ENCODE results near the gene HDAC9.
"Not testable (repeated sequence)": the region's sequence is repeated elsewhere in the genome, so short reads cannot be mapped to it uniquely, and the experiment has no call there.

The HDAC9 gene

GRCh38 chr7:18941207-18941606, 445.7 kb downstream of the HDAC9 start:
- DNase-seq (ENCODE audit: low spot score in 2 of 2): no peak

GRCh38 chr7:18948521-18948920, 453.0 kb downstream of the HDAC9 start:
- H3K9me3 Mint-ChIP-seq: no peaks in the 10 kb centered on the region
- ATAC-seq (ENCODE audit: low read depth) (no peak), DNase-seq (ENCODE audit: low spot score in 2 of 2) (no peak)

More at GRCh38 chr7:18941207-18941606, 445.7 kb downstream of the HDAC9 start:
- Mint-ChIP-seq H3K4me1 (no peaks in the 10 kb centered on the region), H3K4me3 (no peak overlapping the region), H3K27ac (no peak overlapping the region), H3K27me3 (no peaks in the 10 kb centered on the region), H3K36me3 (peaks cover 1% of the 10 kb centered on the region), H3K9me3 (no peaks in the 10 kb centered on the region)
- no peak for ATAC-seq (ENCODE audit: low read depth)

GRCh38 chr7:18952846-18953245, 457.3 kb downstream of the HDAC9 start:
- H3K9me3 Mint-ChIP-seq: no peaks in the 10 kb centered on the region

More at GRCh38 chr7:18948521-18948920, 453.0 kb downstream of the HDAC9 start:
- no peaks in the 10 kb centered on the region for H3K4me1 Mint-ChIP-seq
- H3K27ac Mint-ChIP-seq: no peak overlapping the region
- H3K36me3 Mint-ChIP-seq: peaks cover 1% of the 10 kb centered on the region
- no peak overlapping the region for H3K4me3 Mint-ChIP-seq
- H3K27me3 Mint-ChIP-seq: no peaks in the 10 kb centered on the region

GRCh38 chr7:18958627-18959026, 463.1 kb downstream of the HDAC9 start:
- Mint-ChIP-seq H3K27ac (no peak overlapping the region), H3K4me1 (no peaks in the 10 kb centered on the region), H3K27me3 (no peaks in the 10 kb centered on the region), H3K4me3 (no peak overlapping the region), H3K36me3 (peaks cover 16% of the 10 kb centered on the region), H3K9me3 (no peaks in the 10 kb centered on the region)
- no peak for ATAC-seq (ENCODE audit: low read depth)
- DNase-seq (ENCODE audit: low spot score in 2 of 2): no peak

More at GRCh38 chr7:18952846-18953245, 457.3 kb downstream of the HDAC9 start:
- Mint-ChIP-seq H3K36me3 (peaks cover 16% of the 10 kb centered on the region), H3K27me3 (no peaks in the 10 kb centered on the region), H3K4me3 (no peak overlapping the region), H3K4me1 (no peaks in the 10 kb centered on the region), H3K27ac (no peak overlapping the region)
- no peak for ATAC-seq (ENCODE audit: low read depth)
- DNase-seq (ENCODE audit: low spot score in 2 of 2): no peak

GRCh38 chr7:18960725-18961124, 465.2 kb downstream of the HDAC9 start:
- ATAC-seq (ENCODE audit: low read depth) (no peak), DNase-seq (ENCODE audit: low spot score in 2 of 2) (no peak)
- Mint-ChIP-seq H3K4me1 (no peaks in the 10 kb centered on the region), H3K9me3 (no peaks in the 10 kb centered on the region), H3K27me3 (no peaks in the 10 kb centered on the region), H3K36me3 (peaks cover 10% of the 10 kb centered on the region), H3K4me3 (no peak overlapping the region), H3K27ac (no peak overlapping the region)

GRCh38 chr7:18962031-18962430, 466.5 kb downstream of the HDAC9 start:
- ATAC-seq (ENCODE audit: low read depth): no peak

GRCh38 chr7:18965657-18966056, 470.1 kb downstream of the HDAC9 start:
- no peak overlapping the region for H3K4me3 Mint-ChIP-seq
- H3K27me3 Mint-ChIP-seq: no peaks in the 10 kb centered on the region
- no peaks in the 10 kb centered on the region for H3K4me1 Mint-ChIP-seq
- DNase-seq (ENCODE audit: low spot score in 2 of 2): no peak
- H3K27ac Mint-ChIP-seq: no peak overlapping the region
- no peak for ATAC-seq (ENCODE audit: low read depth)
- H3K36me3 Mint-ChIP-seq: peaks cover 4% of the 10 kb centered on the region
- no peaks in the 10 kb centered on the region for H3K9me3 Mint-ChIP-seq

More at GRCh38 chr7:18962031-18962430, 466.5 kb downstream of the HDAC9 start:
- no peaks in the 10 kb centered on the region for H3K27me3 Mint-ChIP-seq
- peaks cover 2% of the 10 kb centered on the region for H3K36me3 Mint-ChIP-seq
- H3K4me3 Mint-ChIP-seq: no peak overlapping the region
- H3K9me3 Mint-ChIP-seq: no peaks in the 10 kb centered on the region
- H3K27ac Mint-ChIP-seq: no peak overlapping the region
- H3K4me1 Mint-ChIP-seq: no peaks in the 10 kb centered on the region
- DNase-seq (ENCODE audit: low spot score in 2 of 2): no peak

GRCh38 chr7:18967755-18968154, 472.2 kb downstream of the HDAC9 start:
- DNase-seq (ENCODE audit: low spot score in 2 of 2); H3K36me3 Mint-ChIP-seq; H3K9me3 Mint-ChIP-seq; ATAC-seq (ENCODE audit: low read depth); H3K27me3 Mint-ChIP-seq; H3K27ac Mint-ChIP-seq; H3K4me1 Mint-ChIP-seq; H3K4me3 Mint-ChIP-seq: not testable (repeated sequence)

GRCh38 chr7:18971839-18972238, 476.3 kb downstream of the HDAC9 start:
- Mint-ChIP-seq H3K36me3 (peaks cover 11% of the 10 kb centered on the region), H3K27ac (no peak overlapping the region), H3K4me3 (no peak overlapping the region), H3K4me1 (no peaks in the 10 kb centered on the region), H3K9me3 (no peaks in the 10 kb centered on the region), H3K27me3 (no peaks in the 10 kb centered on the region)
- DNase-seq (ENCODE audit: low spot score in 2 of 2): no peak
- ATAC-seq (ENCODE audit: low read depth): no peak

- Mint-ChIP-seq H3K9me3 (no peaks in the 10 kb centered on the region), H3K4me3 (no peak overlapping the region), H3K4me1 (no peaks in the 10 kb centered on the region)
These were observed 479.3 kb downstream of the HDAC9 start for GRCh38 chr7:18974803-18975202.

GRCh38 chr7:18975276-18975675, 479.7 kb downstream of the HDAC9 start:
- Mint-ChIP-seq H3K4me3 (no peak overlapping the region), H3K4me1 (no peaks in the 10 kb centered on the region), H3K27ac (no peak overlapping the region), H3K36me3 (peaks cover 9% of the 10 kb centered on the region), H3K27me3 (no peaks in the 10 kb centered on the region), H3K9me3 (no peaks in the 10 kb centered on the region)
- ATAC-seq (ENCODE audit: low read depth): no peak
- DNase-seq (ENCODE audit: low spot score in 2 of 2): no peak

More at GRCh38 chr7:18974803-18975202, 479.3 kb downstream of the HDAC9 start:
- DNase-seq (ENCODE audit: low spot score in 2 of 2): no peak
- no peak for ATAC-seq (ENCODE audit: low read depth)
- Mint-ChIP-seq H3K27me3 (no peaks in the 10 kb centered on the region), H3K36me3 (peaks cover 9% of the 10 kb centered on the region), H3K27ac (no peak overlapping the region)

GRCh38 chr7:18975689-18976280, 480.2 kb downstream of the HDAC9 start:
- no peak for DNase-seq (ENCODE audit: low spot score in 2 of 2)
- H3K4me1 Mint-ChIP-seq: peaks cover 3% of the 10 kb centered on the region
- ATAC-seq (ENCODE audit: low read depth): no peak
- H3K9me3 Mint-ChIP-seq: peaks cover 2% of the 10 kb centered on the region
- H3K36me3 Mint-ChIP-seq: peaks cover 12% of the 10 kb centered on the region
- H3K4me3 Mint-ChIP-seq: no peak overlapping the region
- no peaks in the 10 kb centered on the region for H3K27me3 Mint-ChIP-seq
- H3K27ac Mint-ChIP-seq: no peak overlapping the region

GRCh38 chr7:18976715-18977471, 481.3 kb downstream of the HDAC9 start:
- no peak for DNase-seq (ENCODE audit: low spot score in 2 of 2)
- Mint-ChIP-seq H3K4me1 (peaks cover 3% of the 10 kb centered on the region), H3K36me3 (peaks cover 12% of the 10 kb centered on the region), H3K4me3 (no peak overlapping the region), H3K9me3 (peaks cover 2% of the 10 kb centered on the region), H3K27me3 (no peaks in the 10 kb centered on the region), H3K27ac (no peak overlapping the region)
- no peak for ATAC-seq (ENCODE audit: low read depth)

- no peak for DNase-seq (ENCODE audit: low spot score in 2 of 2)
- Mint-ChIP-seq H3K4me1 (peaks cover 3% of the 10 kb centered on the region), H3K27me3 (no peaks in the 10 kb centered on the region), H3K36me3 (peaks cover 19% of the 10 kb centered on the region), H3K4me3 (no peak overlapping the region), H3K9me3 (peaks cover 4% of the 10 kb centered on the region), H3K27ac (no peak overlapping the region)
- no peak for ATAC-seq (ENCODE audit: low read depth)
These were observed 482.6 kb downstream of the HDAC9 start for GRCh38 chr7:18978108-18978495.

GRCh38 chr7:18990700-18991099, 495.2 kb downstream of the HDAC9 start:
- H3K27me3 Mint-ChIP-seq; H3K36me3 Mint-ChIP-seq; ATAC-seq (ENCODE audit: low read depth); H3K4me1 Mint-ChIP-seq; H3K9me3 Mint-ChIP-seq; H3K4me3 Mint-ChIP-seq; DNase-seq (ENCODE audit: low spot score in 2 of 2); H3K27ac Mint-ChIP-seq: not testable (repeated sequence)
